Neural cell (in vitro differentiated cells): Measurements from ENCODE around the gene DCAF7.

Experiments used
- EP300 ChIP-seq: fragments of 450-650 bp; conservative IDR thresholded peaks from 2 replicates; pipeline ENCODE4 v1.6.1; 2014; ENCODE audit warnings: antibody characterized with exemption, mild to moderate bottlenecking, moderate library complexity; ENCODE audit not compliant: poor library complexity, severe bottlenecking
- EZH2 ChIP-seq: fragments of 200-600, 300-800 bp; shearing (Covaris generic), sonication (generic); IDR thresholded peaks from 2 replicates; pipeline ENCODE4 v1.6.1; 2014; ENCODE audit warnings: antibody characterized with exemption, low read length, borderline replicate concordance, mild to moderate bottlenecking; ENCODE audit not compliant: insufficient read depth, poor library complexity, severe bottlenecking
- POLR2AphosphoS5 ChIP-seq: IDR thresholded peaks from 2 replicates; pipeline ENCODE4 v1.6.1; 2012
- RAD21 ChIP-seq: fragments of 450-650 bp; conservative IDR thresholded peaks from 2 replicates; pipeline ENCODE4 v1.6.1; 2014; ENCODE audit warnings: antibody characterized with exemption, mild to moderate bottlenecking, moderate library complexity
- TF ChIP-seq, protein P1 (sequence below): fragments of 450-650 bp; IDR thresholded peaks from 2 replicates; pipeline ENCODE4 v1.5.1; 2014; ENCODE audit warnings: antibody characterized with exemption, mild to moderate bottlenecking, moderate library complexity; ENCODE audit not compliant: poor library complexity, severe bottlenecking
- TF ChIP-seq, protein P2 (sequence below): IDR thresholded peaks from 2 replicates; pipeline ENCODE4 v1.6.1; 2012; ENCODE audit warnings: borderline replicate concordance

DNA sequence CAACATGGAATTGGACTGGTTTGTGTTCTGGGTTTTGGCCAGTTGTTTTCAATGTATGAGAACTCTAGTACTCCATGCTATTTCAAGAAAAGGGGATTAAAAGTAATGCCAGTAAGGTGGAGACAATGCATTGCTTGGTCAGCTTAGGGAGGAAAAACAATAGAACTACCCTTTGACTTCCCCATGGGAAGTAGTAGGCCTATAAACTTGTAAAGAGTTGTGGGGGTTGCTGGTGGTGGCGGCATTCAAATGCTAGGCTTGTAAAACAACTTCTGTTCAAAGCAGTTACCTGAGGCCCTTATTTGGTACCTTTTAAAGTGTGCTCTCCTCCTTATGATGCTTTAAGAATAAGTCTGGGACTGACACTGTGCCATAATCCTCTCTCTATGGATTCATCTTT, 81.3 kb downstream of the DCAF7 start:
- TF ChIP-seq EP300 (no peak), POLR2AphosphoS5 (no peak), RAD21 (no peak), EZH2 (no peak)
- TF ChIP-seq, protein P1, sequence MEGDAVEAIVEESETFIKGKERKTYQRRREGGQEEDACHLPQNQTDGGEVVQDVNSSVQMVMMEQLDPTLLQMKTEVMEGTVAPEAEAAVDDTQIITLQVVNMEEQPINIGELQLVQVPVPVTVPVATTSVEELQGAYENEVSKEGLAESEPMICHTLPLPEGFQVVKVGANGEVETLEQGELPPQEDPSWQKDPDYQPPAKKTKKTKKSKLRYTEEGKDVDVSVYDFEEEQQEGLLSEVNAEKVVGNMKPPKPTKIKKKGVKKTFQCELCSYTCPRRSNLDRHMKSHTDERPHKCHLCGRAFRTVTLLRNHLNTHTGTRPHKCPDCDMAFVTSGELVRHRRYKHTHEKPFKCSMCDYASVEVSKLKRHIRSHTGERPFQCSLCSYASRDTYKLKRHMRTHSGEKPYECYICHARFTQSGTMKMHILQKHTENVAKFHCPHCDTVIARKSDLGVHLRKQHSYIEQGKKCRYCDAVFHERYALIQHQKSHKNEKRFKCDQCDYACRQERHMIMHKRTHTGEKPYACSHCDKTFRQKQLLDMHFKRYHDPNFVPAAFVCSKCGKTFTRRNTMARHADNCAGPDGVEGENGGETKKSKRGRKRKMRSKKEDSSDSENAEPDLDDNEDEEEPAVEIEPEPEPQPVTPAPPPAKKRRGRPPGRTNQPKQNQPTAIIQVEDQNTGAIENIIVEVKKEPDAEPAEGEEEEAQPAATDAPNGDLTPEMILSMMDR = no peak
- TF ChIP-seq, protein P2, sequence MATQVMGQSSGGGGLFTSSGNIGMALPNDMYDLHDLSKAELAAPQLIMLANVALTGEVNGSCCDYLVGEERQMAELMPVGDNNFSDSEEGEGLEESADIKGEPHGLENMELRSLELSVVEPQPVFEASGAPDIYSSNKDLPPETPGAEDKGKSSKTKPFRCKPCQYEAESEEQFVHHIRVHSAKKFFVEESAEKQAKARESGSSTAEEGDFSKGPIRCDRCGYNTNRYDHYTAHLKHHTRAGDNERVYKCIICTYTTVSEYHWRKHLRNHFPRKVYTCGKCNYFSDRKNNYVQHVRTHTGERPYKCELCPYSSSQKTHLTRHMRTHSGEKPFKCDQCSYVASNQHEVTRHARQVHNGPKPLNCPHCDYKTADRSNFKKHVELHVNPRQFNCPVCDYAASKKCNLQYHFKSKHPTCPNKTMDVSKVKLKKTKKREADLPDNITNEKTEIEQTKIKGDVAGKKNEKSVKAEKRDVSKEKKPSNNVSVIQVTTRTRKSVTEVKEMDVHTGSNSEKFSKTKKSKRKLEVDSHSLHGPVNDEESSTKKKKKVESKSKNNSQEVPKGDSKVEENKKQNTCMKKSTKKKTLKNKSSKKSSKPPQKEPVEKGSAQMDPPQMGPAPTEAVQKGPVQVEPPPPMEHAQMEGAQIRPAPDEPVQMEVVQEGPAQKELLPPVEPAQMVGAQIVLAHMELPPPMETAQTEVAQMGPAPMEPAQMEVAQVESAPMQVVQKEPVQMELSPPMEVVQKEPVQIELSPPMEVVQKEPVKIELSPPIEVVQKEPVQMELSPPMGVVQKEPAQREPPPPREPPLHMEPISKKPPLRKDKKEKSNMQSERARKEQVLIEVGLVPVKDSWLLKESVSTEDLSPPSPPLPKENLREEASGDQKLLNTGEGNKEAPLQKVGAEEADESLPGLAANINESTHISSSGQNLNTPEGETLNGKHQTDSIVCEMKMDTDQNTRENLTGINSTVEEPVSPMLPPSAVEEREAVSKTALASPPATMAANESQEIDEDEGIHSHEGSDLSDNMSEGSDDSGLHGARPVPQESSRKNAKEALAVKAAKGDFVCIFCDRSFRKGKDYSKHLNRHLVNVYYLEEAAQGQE = no peak
